Measurements from ENCODE around the gene MEX3A. TPM values are rescaled to one million over a fixed set of nuclear protein-coding genes. Genes with fewer than 3 reads are reported as not detected.

Gene MEX3A
- total and polyA plus RNA-seq, 9 donors: 3.5 to 12.4 (median 9.1) TPM

GRCh38 chr1:156052862-156053767 is 29.1 kb downstream of the MEX3A start:
- intact Hi-C loops (cut with DNase I): no loop called here
- DNase-seq: peak; percentile 65 to 81 (median 80)
- no peak for TF ChIP-seq EP300 (IDR thresholded peaks at IDR 0.05)
- no peak for TF ChIP-seq CTCF (IDR thresholded peaks at IDR 0.05)
- no peak for TF ChIP-seq POLR2A (IDR thresholded peaks at IDR 0.05)
- H3K27me3 ChIP-seq: no peaks in the 10 kb centered on the region
- WGBS, 3 donors: 0 to 1% (median 0%) methylated on average over 30 to 60 of the region's 63 CpGs
- H3K27ac ChIP-seq: peak overlapping the region; percentile 41 to 82
- no peaks in the 10 kb centered on the region for H3K36me3 ChIP-seq
- peak overlapping the region; percentile 83 for H3K4me3 ChIP-seq
- no peaks in the 10 kb centered on the region for H3K9me3 ChIP-seq
- H3K4me1 ChIP-seq (ENCODE audit: insufficient read depth): no peaks in the 10 kb centered on the region

- WGBS, 3 donors: 84 to 89% (median 86%) methylated on average over 7 of the region's 7 CpGs
- Histone ChIP-seq H3K36me3 (no peaks in the 10 kb centered on the region), H3K27me3 (no peaks in the 10 kb centered on the region), H3K4me1 (ENCODE audit: insufficient read depth) (no peaks in the 10 kb centered on the region), H3K9me3 (no peaks in the 10 kb centered on the region), H3K27ac (no peak overlapping the region), H3K4me3 (no peak overlapping the region)
- intact Hi-C loops (cut with DNase I): no loop called here
- TF ChIP-seq CTCF (IDR thresholded peaks at IDR 0.05): no peak
- TF ChIP-seq POLR2A (IDR thresholded peaks at IDR 0.05): no peak
- TF ChIP-seq EP300 (IDR thresholded peaks at IDR 0.05): no peak
- no peak for DNase-seq
Measured at GRCh38 chr1:156051011-156051725, 31.1 kb downstream of the MEX3A start.

- Histone ChIP-seq H3K4me3 (no peak overlapping the region), H3K36me3 (no peaks in the 10 kb centered on the region), H3K27ac (no peak overlapping the region), H3K9me3 (no peaks in the 10 kb centered on the region), H3K27me3 (no peaks in the 10 kb centered on the region), H3K4me1 (ENCODE audit: insufficient read depth) (no peaks in the 10 kb centered on the region)
- DNase-seq: no peak
- TF ChIP-seq POLR2A (IDR thresholded peaks at IDR 0.05) (no peak), CTCF (IDR thresholded peaks at IDR 0.05) (no peak), EP300 (IDR thresholded peaks at IDR 0.05) (no peak)
- 82 to 94% (median 92%) methylated on average over 4 of the region's 4 CpGs for WGBS, 3 donors
- intact Hi-C loops (cut with DNase I): no loop called here
Measured at GRCh38 chr1:156050376-156050775, 31.9 kb downstream of the MEX3A start.

- Histone ChIP-seq H3K4me3 (no peak overlapping the region), H3K4me1 (ENCODE audit: insufficient read depth) (no peaks in the 10 kb centered on the region), H3K36me3 (no peaks in the 10 kb centered on the region), H3K27ac (no peak overlapping the region), H3K27me3 (no peaks in the 10 kb centered on the region), H3K9me3 (no peaks in the 10 kb centered on the region)
- no peak for TF ChIP-seq EP300 (IDR thresholded peaks at IDR 0.05)
- TF ChIP-seq CTCF (IDR thresholded peaks at IDR 0.05): no peak
- no peak for TF ChIP-seq POLR2A (IDR thresholded peaks at IDR 0.05)
- intact Hi-C loops (cut with DNase I): no loop called here
- DNase-seq: no peak
- 76 to 89% (median 84%) methylated on average over 3 of the region's 3 CpGs for WGBS, 3 donors
Measured at GRCh38 chr1:156048663-156049258, 33.5 kb downstream of the MEX3A start.

All from ovary (tissue), 9 donors.